Measurements from ENCODE around the gene EML6.

Gene EML6

GRCh38 chr2:54709336-54709809, 14.1 kb upstream of the EML6 start:
- H3K4me3 ChIP-seq (ENCODE audit: low read depth, low read length): no peak overlapping the region
- TF ChIP-seq, protein P1, sequence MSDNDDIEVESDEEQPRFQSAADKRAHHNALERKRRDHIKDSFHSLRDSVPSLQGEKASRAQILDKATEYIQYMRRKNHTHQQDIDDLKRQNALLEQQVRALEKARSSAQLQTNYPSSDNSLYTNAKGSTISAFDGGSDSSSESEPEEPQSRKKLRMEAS (IDR thresholded peaks at IDR 0.05; ENCODE audit: low read depth, low read length): no peak
- TF ChIP-seq MYC (IDR thresholded peaks at IDR 0.05; ENCODE audit: low read depth, low read length) (no peak), POLR2A (IDR thresholded peaks at IDR 0.05; ENCODE audit: extremely low read depth, insufficient read length) (no peak)
- DNase-seq (ENCODE audit: low read depth): no peak

- H3K4me3 ChIP-seq (ENCODE audit: low read depth, low read length): no peak overlapping the region
Observed at GRCh38 chr2:54710216-54710615, 13.2 kb upstream of the EML6 start.

DNA sequence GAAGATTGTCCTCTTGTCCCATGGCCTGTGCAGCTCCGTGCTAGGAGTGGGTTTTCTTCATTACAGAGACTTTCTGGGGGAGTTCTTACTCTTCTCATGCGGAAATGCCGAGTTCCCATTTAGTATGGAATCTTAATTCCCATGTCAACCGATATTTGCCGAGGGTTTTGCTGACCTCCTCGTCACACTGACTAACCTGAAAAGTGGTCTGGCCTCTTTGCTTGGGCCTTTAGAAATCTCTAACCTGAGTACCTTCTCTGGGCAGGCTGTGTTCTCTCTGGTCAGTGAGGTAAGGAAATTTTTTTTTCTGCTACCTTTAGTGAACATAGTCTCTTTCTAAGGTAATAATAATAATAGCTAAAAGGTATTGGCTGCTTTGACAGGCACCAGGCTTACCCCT, 10.9 kb upstream of the EML6 start:
- H3K4me3 ChIP-seq (ENCODE audit: low read depth, low read length): no peak overlapping the region
- TF ChIP-seq, protein P1 (IDR thresholded peaks at IDR 0.05; ENCODE audit: low read depth, low read length): no peak
- TF ChIP-seq MYC (IDR thresholded peaks at IDR 0.05; ENCODE audit: low read depth, low read length) (no peak), POLR2A (IDR thresholded peaks at IDR 0.05; ENCODE audit: extremely low read depth, insufficient read length) (no peak)
- TF ChIP-seq, protein P2, sequence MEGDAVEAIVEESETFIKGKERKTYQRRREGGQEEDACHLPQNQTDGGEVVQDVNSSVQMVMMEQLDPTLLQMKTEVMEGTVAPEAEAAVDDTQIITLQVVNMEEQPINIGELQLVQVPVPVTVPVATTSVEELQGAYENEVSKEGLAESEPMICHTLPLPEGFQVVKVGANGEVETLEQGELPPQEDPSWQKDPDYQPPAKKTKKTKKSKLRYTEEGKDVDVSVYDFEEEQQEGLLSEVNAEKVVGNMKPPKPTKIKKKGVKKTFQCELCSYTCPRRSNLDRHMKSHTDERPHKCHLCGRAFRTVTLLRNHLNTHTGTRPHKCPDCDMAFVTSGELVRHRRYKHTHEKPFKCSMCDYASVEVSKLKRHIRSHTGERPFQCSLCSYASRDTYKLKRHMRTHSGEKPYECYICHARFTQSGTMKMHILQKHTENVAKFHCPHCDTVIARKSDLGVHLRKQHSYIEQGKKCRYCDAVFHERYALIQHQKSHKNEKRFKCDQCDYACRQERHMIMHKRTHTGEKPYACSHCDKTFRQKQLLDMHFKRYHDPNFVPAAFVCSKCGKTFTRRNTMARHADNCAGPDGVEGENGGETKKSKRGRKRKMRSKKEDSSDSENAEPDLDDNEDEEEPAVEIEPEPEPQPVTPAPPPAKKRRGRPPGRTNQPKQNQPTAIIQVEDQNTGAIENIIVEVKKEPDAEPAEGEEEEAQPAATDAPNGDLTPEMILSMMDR (IDR thresholded peaks at IDR 0.05; ENCODE audit: low read depth, low read length): no peak
- no peak for DNase-seq (ENCODE audit: low read depth)

More at GRCh38 chr2:54710216-54710615, 13.2 kb upstream of the EML6 start:
- TF ChIP-seq, protein P1 (IDR thresholded peaks at IDR 0.05; ENCODE audit: low read depth, low read length): no peak
- TF ChIP-seq POLR2A (IDR thresholded peaks at IDR 0.05; ENCODE audit: extremely low read depth, insufficient read length): no peak
- TF ChIP-seq MYC (IDR thresholded peaks at IDR 0.05; ENCODE audit: low read depth, low read length): no peak
- TF ChIP-seq, protein P2 (IDR thresholded peaks at IDR 0.05; ENCODE audit: low read depth, low read length): no peak
- DNase-seq (ENCODE audit: low read depth): no peak

DNA sequence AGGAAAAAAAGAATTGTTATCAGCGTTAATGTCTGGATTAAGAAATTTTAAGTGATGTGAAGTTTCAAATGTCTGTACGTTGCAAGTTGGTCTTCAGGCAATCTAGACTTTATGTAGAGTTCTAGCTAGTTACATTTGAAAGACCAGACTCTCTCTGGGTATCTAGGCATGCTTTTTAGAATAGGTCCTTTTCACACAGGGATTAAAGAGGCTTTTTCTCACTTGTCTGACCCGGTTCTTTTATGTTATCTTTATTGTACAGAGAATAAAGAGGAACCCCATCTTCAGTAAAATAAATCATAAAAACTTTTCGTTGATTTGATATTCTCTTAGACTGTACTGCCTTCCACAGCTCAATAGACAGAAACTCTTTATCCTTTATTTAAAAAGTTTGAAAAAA, 8.5 kb upstream of the EML6 start:
- DNase-seq (ENCODE audit: low read depth): no peak
- no peak for TF ChIP-seq MYC (IDR thresholded peaks at IDR 0.05; ENCODE audit: low read depth, low read length)
- TF ChIP-seq, protein P1 (IDR thresholded peaks at IDR 0.05; ENCODE audit: low read depth, low read length): no peak
- TF ChIP-seq, protein P2 (IDR thresholded peaks at IDR 0.05; ENCODE audit: low read depth, low read length): no peak
- no peak for TF ChIP-seq POLR2A (IDR thresholded peaks at IDR 0.05; ENCODE audit: extremely low read depth, insufficient read length)
- no peak overlapping the region for H3K4me3 ChIP-seq (ENCODE audit: low read depth, low read length)

- DNase-seq (ENCODE audit: low read depth): no peak
- TF ChIP-seq, protein P2 (IDR thresholded peaks at IDR 0.05; ENCODE audit: low read depth, low read length): no peak
- TF ChIP-seq, protein P1 (IDR thresholded peaks at IDR 0.05; ENCODE audit: low read depth, low read length): no peak
- TF ChIP-seq POLR2A (IDR thresholded peaks at IDR 0.05; ENCODE audit: extremely low read depth, insufficient read length) (no peak), MYC (IDR thresholded peaks at IDR 0.05; ENCODE audit: low read depth, low read length) (no peak)
- H3K4me3 ChIP-seq (ENCODE audit: low read depth, low read length): no peak overlapping the region
Observed at GRCh38 chr2:54716375-54716774, 7.1 kb upstream of the EML6 start.

DNA sequence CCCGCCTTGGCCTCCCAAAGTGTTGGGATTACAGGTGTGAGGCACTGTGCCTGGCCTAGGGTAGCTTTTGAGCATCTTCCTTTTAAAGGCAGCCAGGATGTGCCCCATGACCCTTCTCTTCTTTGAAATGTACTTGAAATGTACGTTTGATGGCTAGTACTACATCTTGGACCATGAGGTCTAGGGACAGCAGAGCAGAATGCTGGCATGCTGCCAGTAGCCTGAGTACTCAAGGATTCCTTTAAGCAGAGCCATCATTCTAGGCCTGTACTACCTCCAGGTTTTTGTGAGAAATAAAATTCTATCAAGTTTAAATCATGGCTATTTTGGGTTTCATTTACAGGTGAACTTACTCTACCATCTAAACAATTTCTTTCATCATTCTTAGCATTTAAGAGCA, 2.9 kb upstream of the EML6 start:
- DNase-seq (ENCODE audit: low read depth): no peak
- TF ChIP-seq MYC (IDR thresholded peaks at IDR 0.05; ENCODE audit: low read depth, low read length) (no peak), POLR2A (IDR thresholded peaks at IDR 0.05; ENCODE audit: extremely low read depth, insufficient read length) (no peak)
- TF ChIP-seq, protein P2 (IDR thresholded peaks at IDR 0.05; ENCODE audit: low read depth, low read length): no peak
- TF ChIP-seq, protein P1 (IDR thresholded peaks at IDR 0.05; ENCODE audit: low read depth, low read length): no peak
- no peak overlapping the region for H3K4me3 ChIP-seq (ENCODE audit: low read depth, low read length)
